GM12878 (cell line): ENCODE data around the gene MCM6. TPM values are rescaled to one million over a fixed set of nuclear protein-coding genes. Genes with fewer than 3 reads are reported as not detected.

Experiments
- ATAC-seq: fragments of 200-7000 bp; cut with Tn5 transposase; 3 replicates; pipeline ENCODE4 v1.9.1; 2020; ENCODE audit warnings: mild to moderate bottlenecking, moderate library complexity
- BruUV-seq: library from RNA; stranded (reverse); fragments of 400-500 nt; replicated peaks from 2 replicates; lab custom pipeline; 2021; lab: Mats Ljungman, UMichigan
- CTCF ChIA-PET: fragments of 300-600 bp; sonication (Branson Sonifier 250); formaldehyde crosslinking; extraction: SDS; loops from one replicate; lab custom pipeline; 2021; ENCODE audit warnings: inconsistent platforms; lab: Yijun Ruan, JAX
- POLR2A ChIA-PET: fragments of 350-600 bp; formaldehyde crosslinking; extraction: SDS; loops from one replicate; lab custom pipeline; 2021; ENCODE audit warnings: inconsistent platforms; lab: Charles Lee
- RAD21 ChIA-PET: fragments of 300-600 bp; sonication (Branson Sonifier 250); formaldehyde crosslinking; loops from one replicate; lab custom pipeline; 2023; ENCODE audit warnings: antibody characterized with exemption; ENCODE audit not compliant: unreplicated experiment; lab: Charles Lee
- SMC1A ChIA-PET: fragments of 300-600 bp; sonication (Branson Sonifier 250); formaldehyde crosslinking; loops from one replicate; lab custom pipeline; 2023; ENCODE audit not compliant: unreplicated experiment, uncharacterized antibody; lab: Charles Lee
- DNase-seq: peaks from one replicate; pipeline ENCODE4 v3.0.0-alpha.2; 2011; ENCODE audit warnings: low read depth, low spot score
- FAIRE-seq: peaks from 3 replicates; lab custom pipeline; 2011; peaks lifted over from hg19 to GRCh38; lab: Jason Lieb, UNC
- H2AFZ ChIP-seq: 2 replicates; pipeline ENCODE4 v1.6.0; 2011; ENCODE audit warnings: low read depth, low read length, control low read depth; ENCODE audit not compliant: control insufficient read depth
- H3K27ac ChIP-seq: 2 replicates; pipeline ENCODE4 v1.5.1; 2011; ENCODE audit warnings: control low read depth; ENCODE audit not compliant: control insufficient read depth, insufficient read depth
- H3K27me3 ChIP-seq, 2 experiments: replicated peaks in 1 of 2; 2 replicates each; pipeline versions ENCODE4 v1.6.0 to v1.6.1; 2011; ENCODE audit warnings: low read length in 1 of 2; ENCODE audit not compliant: control insufficient read depth in 2 of 2, insufficient read depth in 2 of 2
- H3K36me3 ChIP-seq, 2 experiments: 2 replicates each; pipeline ENCODE4 v1.5.1; 2011; ENCODE audit warnings: low read length in 1 of 2; ENCODE audit not compliant: control insufficient read depth in 2 of 2, insufficient read depth in 2 of 2
- H3K4me1 ChIP-seq: 2 replicates; pipeline ENCODE4 v1.6.1; 2011; ENCODE audit warnings: mild to moderate bottlenecking, low read length, moderate library complexity, mixed read lengths; ENCODE audit not compliant: control insufficient read depth, insufficient read depth
- H3K4me2 ChIP-seq: 2 replicates; pipeline ENCODE4 v1.6.0; 2011; ENCODE audit warnings: control low read depth; ENCODE audit not compliant: control insufficient read depth, insufficient read depth
- H3K4me3 ChIP-seq: fragments of 200-600 bp; sonication (generic); 2 replicates; pipeline ENCODE4 v1.5.1; 2016
- H3K79me2 ChIP-seq: 2 replicates; pipeline ENCODE4 v1.6.0; 2011; ENCODE audit warnings: low read length; ENCODE audit not compliant: control insufficient read depth, insufficient read depth
- H3K9ac ChIP-seq: 2 replicates; pipeline ENCODE4 v1.8.0; 2011; ENCODE audit warnings: low read length, control low read depth, mixed read lengths; ENCODE audit not compliant: control insufficient read depth, insufficient read depth
- H3K9me3 ChIP-seq: replicated peaks from 3 replicates; pipeline ENCODE4 v1.5.1; 2011; ENCODE audit warnings: mild to moderate bottlenecking, low read length; ENCODE audit not compliant: control insufficient read depth, insufficient read depth
- H4K20me1 ChIP-seq: 2 replicates; pipeline ENCODE4 v1.6.0; 2011; ENCODE audit not compliant: control insufficient read depth, insufficient read depth
- BACH1 ChIP-seq: fragments of 450-650 bp; IDR thresholded peaks from 2 replicates; pipeline ENCODE4 v1.6.1; 2017; ENCODE audit warnings: mild to moderate bottlenecking, borderline replicate concordance
- BHLHE40 ChIP-seq, 2 experiments: fragments of 450-650 bp in 1 of 2; IDR thresholded peaks; 2 replicates each; pipeline ENCODE4 v1.6.1; 2011 to 2017; ENCODE audit warnings: low read depth in 2 of 2, borderline replicate concordance in 1 of 2, improper control_type of control experiment in 1 of 2, low read length in 1 of 2, mild to moderate bottlenecking in 1 of 2
- CBX5 ChIP-seq: sonication (generic); IDR thresholded peaks from 2 replicates; pipeline ENCODE4 v1.6.1; 2016; ENCODE audit warnings: low read depth, moderate library complexity, mild to moderate bottlenecking, inconsistent platforms
- ESRRA ChIP-seq: IDR thresholded peaks from 2 replicates; pipeline ENCODE4 v1.6.1; 2012; ENCODE audit warnings: mild to moderate bottlenecking, low read length, improper control_type of control experiment
- FOXK2 ChIP-seq: fragments of 450-650 bp; IDR thresholded peaks from 2 replicates; pipeline ENCODE4 v1.6.1; 2017; ENCODE audit warnings: mild to moderate bottlenecking, moderate library complexity
- FOXM1 ChIP-seq: IDR thresholded peaks from 2 replicates; pipeline ENCODE4 v1.6.1; 2012; ENCODE audit warnings: low read depth, mild to moderate bottlenecking, inconsistent platforms, low read length, moderate library complexity
- MYB ChIP-seq: fragments of 150-350 bp; IDR thresholded peaks from 2 replicates; pipeline ENCODE4 v1.6.1; 2014; ENCODE audit warnings: mild to moderate bottlenecking, low read depth, low read length, borderline replicate concordance
- NFYB ChIP-seq: IDR thresholded peaks from 2 replicates; pipeline ENCODE4 v1.6.1; 2011; ENCODE audit warnings: low read depth, mild to moderate bottlenecking, low read length, improper control_type of control experiment, moderate library complexity; ENCODE audit not compliant: insufficient read depth
- NKRF ChIP-seq: fragments of 450-650 bp; conservative IDR thresholded peaks from 2 replicates; pipeline ENCODE4 v1.6.1; 2017; ENCODE audit warnings: mild to moderate bottlenecking, moderate library complexity
- NR2C1 ChIP-seq: fragments of 450-650 bp; IDR thresholded peaks from 2 replicates; pipeline ENCODE4 v1.6.1; 2017; ENCODE audit warnings: antibody characterized with exemption, mild to moderate bottlenecking, moderate library complexity
- NR2C2 ChIP-seq: IDR thresholded peaks from 2 replicates; pipeline ENCODE4 v1.6.1; 2011; ENCODE audit warnings: borderline replicate concordance, low read depth; ENCODE audit not compliant: control insufficient read depth, insufficient read length
- POLR2AphosphoS2 ChIP-seq: IDR thresholded peaks from 2 replicates; pipeline ENCODE4 v1.6.1; 2011; ENCODE audit warnings: low read depth, mild to moderate bottlenecking, low read length, improper control_type of control experiment, moderate library complexity
- POU2F2 ChIP-seq: IDR thresholded peaks from 3 replicates; pipeline ENCODE4 v1.6.1; 2011; ENCODE audit warnings: low read depth, mild to moderate bottlenecking, low read length, borderline replicate concordance
- RUNX3 ChIP-seq: IDR thresholded peaks from 2 replicates; pipeline ENCODE4 v1.6.1; 2012; ENCODE audit warnings: low read length, inconsistent platforms
- TAF1 ChIP-seq: IDR thresholded peaks from 2 replicates; pipeline ENCODE4 v1.6.1; 2011; ENCODE audit warnings: mild to moderate bottlenecking, low read depth, low read length, borderline replicate concordance
- ZNF217 ChIP-seq: fragments of 450-650 bp; IDR thresholded peaks from 2 replicates; pipeline ENCODE4 v1.6.1; 2017; ENCODE audit warnings: antibody characterized with exemption, mild to moderate bottlenecking
- WGBS: methylation state at CpG from one replicate; pipeline ENCODE4 v1.1.6; 2016; ENCODE audit warnings: low lambda C conversion rate; ENCODE audit not compliant: insufficient replicate concordance, insufficient coverage; ENCODE audit errors: missing lambda C conversion rate; 5-methylcytosine and 5-hydroxymethylcytosine counted together
- in situ Hi-C: fragments of 300-500 bp; cut with MboI; formaldehyde crosslinking; loops from 9 replicates; pipeline ENCODE4 v1.14.3; 2018; ENCODE audit warnings: mixed read lengths
- intact Hi-C: fragments of 100-400 bp; cut with micrococcal nuclease; formaldehyde crosslinking; loops from one replicate; pipeline ENCODE4 v1.14.2; 2022; ENCODE audit not compliant: unreplicated experiment
- polyA plus RNA-seq, 11 experiments: library from polyadenylated mRNA; depleted of rRNA in 4 of 11; unstranded in 6 of 11; stranded (reverse) in 5 of 11; fragments of >200 nt; fragmentation: Nextera tagmentation in 4 of 11; fragmentation: Illumina TruSeq in 1 of 11; extraction: Ambion mirVana in 4 of 11; extraction: Trizol in 1 of 11; gene quantifications; 1 replicate in 1 of 11; 2 replicates in 10 of 11; pipeline versions ENCODE4 v1.2.1 to v1.2.3, GENCODE V29; 2011 to 2016; ENCODE audit warnings: inconsistent platforms in 2 of 11, missing spikeins in 2 of 11, low read depth in 1 of 11
- total RNA-seq, 4 experiments: library from RNA; depleted of rRNA in 3 of 4; stranded (reverse); fragments of >200 nt in 3 of 4; fragmentation: Illumina TruSeq in 1 of 4; extraction: Trizol in 1 of 4; gene quantifications; 2 replicates each; pipeline versions ENCODE4 v1.2.1 to v1.2.3, GENCODE V29; 2013 to 2021
- TF ChIP-seq, protein P1 (sequence below): IDR thresholded peaks from 2 replicates; pipeline ENCODE4 v1.6.1; 2012; ENCODE audit warnings: mild to moderate bottlenecking, low read depth, low read length

The MCM6 gene
- total and polyA plus RNA-seq, 10 of the 15 experiments (the other 5 are each of a cell fraction or from before 2014, with no cell fraction given), result 37.4 to 118 (median 82.2) TPM

DNA sequence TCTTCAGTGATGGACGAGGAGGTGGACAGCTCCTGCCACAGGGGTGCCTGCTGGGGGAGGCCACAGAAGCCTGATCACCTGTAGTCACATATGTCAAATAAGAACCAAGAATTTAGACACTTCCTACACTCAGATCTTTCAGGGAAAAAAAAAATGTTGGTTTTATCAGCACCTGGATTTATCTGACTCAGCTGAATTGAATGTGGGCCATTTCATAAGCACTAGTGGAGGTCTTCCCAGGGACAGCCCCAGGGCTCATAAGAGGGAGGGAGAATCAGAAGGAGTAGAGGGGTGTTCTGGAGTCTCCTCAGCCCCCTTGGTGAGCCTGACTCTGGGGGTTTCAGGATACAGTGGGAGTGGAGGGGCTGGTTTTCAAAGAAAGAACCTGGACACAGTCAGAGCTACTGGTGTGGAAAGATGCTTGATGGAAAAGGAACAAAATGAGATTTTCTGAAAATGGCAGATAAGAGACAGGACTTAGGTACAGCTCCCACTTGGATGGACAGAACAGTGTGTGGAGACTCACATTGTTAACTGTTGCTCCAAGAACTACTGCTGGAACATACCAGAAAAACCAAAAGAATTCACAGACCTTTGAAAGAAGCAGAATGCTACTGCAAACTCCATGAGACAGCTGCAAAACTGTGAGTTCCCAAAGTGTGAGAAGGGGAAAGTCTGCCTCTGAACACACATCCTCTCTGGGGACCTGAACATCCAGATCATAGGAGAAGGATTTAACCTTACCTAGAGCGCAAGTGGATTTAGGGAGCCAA is 84.6 kb downstream of the MCM6 start:
- CTCF ChIA-PET, result interaction anchor here (0.6 to 2.5 kb wide), 11 partner anchors 7 to 803 kb away, joined by 3 to 14 read pairs (median 4); partner anchors contain the start of gene UBXN4
- no peaks in the 10 kb centered on the region for H3K9me3 ChIP-seq
- no peak overlapping the region for H2AFZ ChIP-seq
- POLR2A ChIA-PET, result interaction anchor here (1.5 kb wide), 1 partner anchor 49 kb away, joined by 4 read pairs; no protein-coding TSS in a partner anchor
- H3K27me3 ChIP-seq, result no peaks in the 10 kb centered on the region
- ATAC-seq (no peak), DNase-seq (no peak), FAIRE-seq (peak; percentile 7)
- BruUV-seq, result no TSS peak
- H3K79me2 ChIP-seq, result no peaks in the 10 kb centered on the region
- no peak overlapping the region for H3K4me3 ChIP-seq
- in situ Hi-C loops, result no loop called here
- peak overlapping the region; percentile 35; the same call in 1 of the 2 replicates for H3K27ac ChIP-seq
- WGBS, result 90% methylated on average over 2 of the region's 2 CpGs
- SMC1A ChIA-PET, result interaction anchor here (1.0 to 2.4 kb wide), 10 partner anchors 9 to 619 kb away, joined by 3 to 14 read pairs (median 4); no protein-coding TSS in a partner anchor
- RAD21 ChIA-PET, result interaction anchor here (1.0 to 1.2 kb wide), 2 partner anchors 593 to 788 kb away, joined by 4 read pairs; no protein-coding TSS in a partner anchor
- peaks cover 12% of the 10 kb centered on the region for H3K4me1 ChIP-seq
- no peak overlapping the region for H3K9ac ChIP-seq
- H4K20me1 ChIP-seq, result no peaks in the 10 kb centered on the region
- intact Hi-C loops, result no loop called here
- no peak overlapping the region for H3K4me2 ChIP-seq
- H3K36me3 ChIP-seq, result no peaks in the 10 kb centered on the region
- TF ChIP-seq, protein P1, sequence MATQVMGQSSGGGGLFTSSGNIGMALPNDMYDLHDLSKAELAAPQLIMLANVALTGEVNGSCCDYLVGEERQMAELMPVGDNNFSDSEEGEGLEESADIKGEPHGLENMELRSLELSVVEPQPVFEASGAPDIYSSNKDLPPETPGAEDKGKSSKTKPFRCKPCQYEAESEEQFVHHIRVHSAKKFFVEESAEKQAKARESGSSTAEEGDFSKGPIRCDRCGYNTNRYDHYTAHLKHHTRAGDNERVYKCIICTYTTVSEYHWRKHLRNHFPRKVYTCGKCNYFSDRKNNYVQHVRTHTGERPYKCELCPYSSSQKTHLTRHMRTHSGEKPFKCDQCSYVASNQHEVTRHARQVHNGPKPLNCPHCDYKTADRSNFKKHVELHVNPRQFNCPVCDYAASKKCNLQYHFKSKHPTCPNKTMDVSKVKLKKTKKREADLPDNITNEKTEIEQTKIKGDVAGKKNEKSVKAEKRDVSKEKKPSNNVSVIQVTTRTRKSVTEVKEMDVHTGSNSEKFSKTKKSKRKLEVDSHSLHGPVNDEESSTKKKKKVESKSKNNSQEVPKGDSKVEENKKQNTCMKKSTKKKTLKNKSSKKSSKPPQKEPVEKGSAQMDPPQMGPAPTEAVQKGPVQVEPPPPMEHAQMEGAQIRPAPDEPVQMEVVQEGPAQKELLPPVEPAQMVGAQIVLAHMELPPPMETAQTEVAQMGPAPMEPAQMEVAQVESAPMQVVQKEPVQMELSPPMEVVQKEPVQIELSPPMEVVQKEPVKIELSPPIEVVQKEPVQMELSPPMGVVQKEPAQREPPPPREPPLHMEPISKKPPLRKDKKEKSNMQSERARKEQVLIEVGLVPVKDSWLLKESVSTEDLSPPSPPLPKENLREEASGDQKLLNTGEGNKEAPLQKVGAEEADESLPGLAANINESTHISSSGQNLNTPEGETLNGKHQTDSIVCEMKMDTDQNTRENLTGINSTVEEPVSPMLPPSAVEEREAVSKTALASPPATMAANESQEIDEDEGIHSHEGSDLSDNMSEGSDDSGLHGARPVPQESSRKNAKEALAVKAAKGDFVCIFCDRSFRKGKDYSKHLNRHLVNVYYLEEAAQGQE, result no peak
- TF ChIP-seq RUNX3, result no peak
- TF ChIP-seq NKRF, result no peak
- no peak for TF ChIP-seq NFYB
- TF ChIP-seq FOXM1, result no peak
- no peak for TF ChIP-seq NR2C2
- no peak for TF ChIP-seq BACH1
- no peak for TF ChIP-seq ZNF217
- no peak for TF ChIP-seq TAF1
- TF ChIP-seq NR2C1, result no peak
- no peak for TF ChIP-seq FOXK2
- no peak for TF ChIP-seq CBX5
- TF ChIP-seq POLR2AphosphoS2, result no peak
- no peak for TF ChIP-seq BHLHE40 (IDR thresholded peaks at IDR 0.05; ENCODE audit: borderline replicate concordance in 1 of 2, low read depth in 2 of 2, low read length in 1 of 2)
- no peak for TF ChIP-seq ESRRA
- no peak for TF ChIP-seq MYB
- no peak for TF ChIP-seq POU2F2
